T-helper 22 cell (primary cell): ENCODE data around the gene NUTM1.
"Not testable (repeated sequence)": the region's sequence is repeated elsewhere in the genome, so short reads cannot be mapped to it uniquely, and the experiment has no call there.

ENCODE experiments used
- DNase-seq: peaks from one replicate; pipeline ENCODE4 v3.0.0-alpha.2; 2020; ENCODE audit warnings: low read depth

Gene NUTM1

GRCh38 chr15:34336231-34336990 is 6.7 kb upstream of the NUTM1 start:
- DNase-seq = no peak

DNA sequence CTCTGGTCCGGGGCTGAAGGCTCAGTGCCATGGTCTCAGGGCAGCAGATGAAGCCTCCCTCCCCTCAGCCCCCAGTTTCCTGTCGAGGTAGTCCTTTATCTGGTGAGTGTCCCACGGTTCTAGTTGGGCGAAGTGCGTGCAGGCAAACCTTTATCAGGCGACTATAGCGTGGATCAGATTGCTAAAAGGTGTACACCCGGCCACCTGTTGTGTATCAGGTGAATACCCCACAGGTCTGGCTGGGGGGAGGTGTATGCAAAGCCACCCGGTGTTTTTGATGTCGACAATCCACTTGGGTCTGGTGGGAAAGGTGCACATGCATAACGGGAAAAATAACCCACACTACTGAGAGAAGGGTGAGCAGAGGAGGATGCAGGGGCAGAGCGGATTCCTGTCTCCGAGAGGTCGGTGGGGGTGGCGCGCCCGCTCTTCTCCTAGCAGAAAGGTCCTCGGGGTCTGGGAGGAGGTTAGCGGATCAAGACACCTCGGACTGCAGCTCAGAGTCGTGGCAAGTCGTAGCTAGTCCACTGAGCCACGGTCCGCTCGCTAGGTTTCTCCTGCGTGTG is 6.0 kb upstream of the NUTM1 start:
- no peak for DNase-seq

GRCh38 chr15:34337557-34338306 is 5.4 kb upstream of the NUTM1 start, which contains the start of gene SLC12A6:
Gene SLC12A6, minus strand, starts transcription at chr15:34337781. Its CDS starts 1,101 bp downstream, at chr15:34336680.
- peak; percentile 84 for DNase-seq

DNA sequence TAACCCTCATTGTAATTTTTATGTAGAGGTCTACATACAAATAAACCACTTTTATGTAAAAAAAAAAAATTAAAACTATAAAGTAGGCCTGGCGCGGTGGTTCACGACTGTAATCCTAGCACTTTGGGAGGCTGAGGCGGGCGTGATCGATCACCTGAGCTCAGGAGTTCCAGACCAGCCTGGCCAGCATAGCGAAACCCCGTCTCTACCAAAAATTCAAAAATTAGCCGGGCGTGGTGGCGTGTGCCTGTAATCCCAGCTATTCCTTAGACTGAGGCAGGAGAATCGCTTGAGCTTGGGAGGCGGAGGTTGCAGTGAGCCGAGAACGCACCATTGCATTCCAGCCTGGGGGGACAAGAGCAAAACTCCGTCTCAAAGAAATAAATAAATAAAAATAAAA is 4.8 kb upstream of the NUTM1 start:
- no peak for DNase-seq

DNA sequence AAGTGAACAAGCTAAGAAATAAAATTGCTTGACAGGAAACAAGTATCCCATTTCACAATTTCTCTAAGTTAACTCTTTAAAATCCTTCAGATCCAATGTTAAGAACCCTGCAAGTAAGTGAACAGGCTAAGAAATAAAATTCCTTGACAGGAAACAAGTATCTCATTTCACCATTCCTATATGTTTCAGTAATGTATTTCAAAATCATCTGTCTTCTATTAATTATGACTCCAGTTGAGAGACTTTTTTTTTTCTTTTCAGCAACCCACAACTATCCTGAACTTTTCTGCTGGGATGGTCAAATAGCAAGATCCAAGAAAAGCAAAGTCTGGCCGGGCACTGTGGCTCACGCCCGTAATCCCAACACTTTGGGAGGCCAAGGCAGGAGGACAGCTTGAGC is 3.2 kb upstream of the NUTM1 start:
- DNase-seq = no peak

GRCh38 chr15:34341381-34342212 is 1.5 kb upstream of the NUTM1 start:
- no peak for DNase-seq

GRCh38 chr15:34342213-34342736 is 840 bp upstream of the NUTM1 start:
- DNase-seq = not testable (repeated sequence)

DNA sequence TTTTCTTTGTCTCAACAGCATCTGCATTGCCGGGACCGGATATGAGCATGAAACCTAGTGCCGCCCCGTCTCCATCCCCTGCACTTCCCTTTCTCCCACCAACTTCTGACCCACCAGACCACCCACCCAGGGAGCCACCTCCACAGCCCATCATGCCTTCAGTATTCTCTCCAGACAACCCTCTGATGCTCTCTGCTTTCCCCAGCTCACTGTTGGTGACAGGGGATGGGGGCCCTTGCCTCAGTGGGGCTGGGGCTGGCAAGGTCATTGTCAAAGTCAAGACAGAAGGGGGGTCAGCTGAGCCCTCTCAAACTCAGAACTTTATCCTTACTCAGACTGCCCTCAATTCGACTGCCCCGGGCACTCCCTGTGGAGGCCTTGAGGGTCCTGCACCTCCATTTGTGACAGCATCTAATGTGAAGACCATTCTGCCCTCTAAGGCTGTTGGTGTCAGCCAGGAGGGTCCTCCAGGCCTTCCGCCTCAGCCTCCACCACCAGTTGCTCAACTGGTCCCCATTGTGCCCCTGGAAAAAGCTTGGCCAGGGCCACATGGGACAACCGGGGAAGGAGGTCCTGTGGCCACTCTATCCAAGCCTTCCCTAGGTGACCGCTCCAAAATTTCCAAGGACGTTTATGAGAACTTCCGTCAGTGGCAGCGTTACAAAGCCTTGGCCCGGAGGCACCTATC is 5.0 kb downstream of the NUTM1 start:
- DNase-seq = no peak

DNA sequence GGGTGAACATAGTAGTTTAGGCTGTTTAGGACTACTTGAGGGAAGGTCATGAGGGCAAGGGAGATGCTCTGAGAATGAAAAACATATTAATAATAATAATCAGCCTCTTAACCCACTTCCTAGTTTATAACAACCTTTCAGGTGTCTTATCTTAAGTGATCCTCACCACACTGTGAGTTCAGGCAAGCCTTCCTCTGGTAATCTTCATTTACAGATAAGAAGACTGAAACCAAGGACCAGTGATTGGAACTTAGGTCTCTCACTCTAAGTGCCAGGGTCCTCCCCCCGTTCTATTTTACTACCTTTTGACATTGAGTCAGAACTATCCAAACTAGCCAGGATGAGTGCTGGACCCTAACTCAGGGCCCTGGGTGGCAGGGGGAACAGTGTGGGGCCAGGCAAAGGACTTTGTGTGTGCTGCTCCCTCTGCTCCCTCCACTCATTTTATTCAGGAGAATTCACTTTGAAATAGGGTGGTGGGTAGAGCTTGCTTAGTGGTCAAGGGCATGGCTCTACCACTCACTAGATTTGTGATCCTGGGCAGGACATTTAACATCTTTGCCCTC is 5.7 kb downstream of the NUTM1 start:
- no peak for DNase-seq

- no peak for DNase-seq
Measured at GRCh38 chr15:34349769-34350168, 6.7 kb downstream of the NUTM1 start.

DNA sequence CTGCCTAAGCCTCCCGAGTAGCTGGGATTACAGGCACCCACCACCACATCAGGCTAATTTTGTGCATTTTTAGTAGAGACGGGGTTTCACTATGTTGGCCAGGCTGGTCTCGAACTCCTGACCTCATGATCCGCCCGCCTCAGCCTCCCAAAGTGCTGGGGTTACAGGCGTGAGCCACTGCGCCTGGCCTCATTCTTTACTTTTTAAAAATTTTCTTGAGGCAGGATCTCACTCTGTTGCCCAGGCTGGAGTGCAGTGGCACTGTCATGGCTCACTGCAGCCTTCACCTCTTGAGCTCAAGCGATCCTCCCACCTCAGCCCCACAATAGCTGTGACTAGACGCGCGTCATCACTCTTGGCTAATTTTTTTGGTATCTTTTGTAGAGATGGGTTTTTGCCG is 9.9 kb downstream of the NUTM1 start:
- DNase-seq = not testable (repeated sequence)

GRCh38 chr15:34353627-34354026 is 10.5 kb downstream of the NUTM1 start:
- no peak for DNase-seq

DNA sequence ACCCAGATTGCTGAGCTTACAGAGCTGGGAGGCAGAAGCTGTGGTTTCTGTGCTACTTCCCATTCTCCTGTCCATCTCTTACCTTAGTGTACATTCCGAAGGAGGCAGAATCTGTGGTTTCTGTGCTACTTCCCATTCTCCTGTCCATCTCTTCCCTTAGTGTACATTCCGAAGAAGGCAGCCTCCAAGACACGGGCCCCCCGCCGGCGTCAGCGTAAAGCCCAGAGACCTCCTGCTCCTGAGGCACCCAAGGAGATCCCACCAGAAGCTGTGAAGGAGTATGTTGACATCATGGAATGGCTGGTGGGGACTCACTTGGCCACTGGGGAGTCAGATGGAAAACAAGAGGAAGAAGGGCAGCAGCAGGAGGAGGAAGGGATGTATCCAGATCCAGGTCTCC is 11.2 kb downstream of the NUTM1 start:
- no peak for DNase-seq

- no peak for DNase-seq
Measured at GRCh38 chr15:34355241-34355640, 12.1 kb downstream of the NUTM1 start.

DNA sequence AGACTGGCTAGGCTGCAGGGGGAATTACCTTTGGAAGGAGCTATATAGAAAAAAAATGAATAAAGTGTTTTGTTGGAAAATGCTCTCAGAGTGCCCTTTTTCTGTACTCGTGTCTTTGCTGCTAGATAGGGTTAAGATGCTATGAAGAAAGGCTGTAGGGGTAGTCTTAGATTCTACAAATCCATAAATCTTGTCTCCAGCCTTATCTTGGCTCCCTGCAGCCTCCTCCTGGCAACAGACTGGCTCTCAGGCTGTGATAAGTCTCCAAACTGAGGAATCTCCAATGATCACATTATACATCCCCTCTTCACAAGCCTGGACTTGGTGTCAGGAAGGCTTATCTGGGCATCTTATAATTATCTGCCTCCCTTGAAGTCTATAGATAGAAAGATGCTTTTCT is 14.5 kb downstream of the NUTM1 start:
- DNase-seq = no peak

- DNase-seq = no peak
Measured at GRCh38 chr15:34358367-34358766, 15.3 kb downstream of the NUTM1 start.

GRCh38 chr15:34358948-34359347 is 15.8 kb downstream of the NUTM1 start:
- DNase-seq = no peak

- no peak for DNase-seq
Measured at GRCh38 chr15:34359416-34359815, 16.3 kb downstream of the NUTM1 start.

DNA sequence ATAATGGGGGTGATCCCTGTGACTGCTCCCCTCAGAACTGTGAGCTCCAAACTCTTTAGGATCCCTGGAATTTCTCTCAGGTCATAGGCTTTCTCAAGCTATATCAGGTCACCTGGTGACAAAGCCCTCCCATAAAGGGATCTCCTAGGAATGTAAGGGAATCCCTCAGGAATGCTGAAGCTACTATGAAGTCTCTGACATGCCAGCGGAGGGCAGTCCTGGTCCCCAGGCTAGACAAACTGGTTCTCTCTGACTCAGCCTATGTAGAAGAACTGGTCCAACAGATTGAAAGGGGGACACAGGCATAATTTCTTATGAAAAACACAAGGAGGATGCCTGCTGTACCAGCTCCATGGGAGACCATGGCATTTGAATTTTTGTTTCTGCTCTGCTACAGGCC is 17.2 kb downstream of the NUTM1 start:
- no peak for DNase-seq

GRCh38 chr15:34361278-34361677 is 18.2 kb downstream of the NUTM1 start:
- DNase-seq = no peak
